A673 (cell line): ENCODE data around the gene KCNIP3. TPM values are rescaled to one million over a fixed set of nuclear protein-coding genes. Genes with fewer than 3 reads are reported as not detected.

ENCODE experiments used
- BruUV-seq: library from RNA; stranded (reverse); fragments of 400-500 nt; replicated peaks from 2 replicates; lab custom pipeline; 2021; lab: Mats Ljungman, UMichigan
- CTCF ChIA-PET: fragments of 300-600 bp; sonication (Branson Sonifier 250); formaldehyde crosslinking; loops from one replicate; lab custom pipeline; 2022; ENCODE audit warnings: antibody characterized with exemption; lab: Charles Lee
- POLR2A ChIA-PET: fragments of 300-600 bp; sonication (Branson Sonifier 250); formaldehyde crosslinking; loops from one replicate; lab custom pipeline; 2022; ENCODE audit warnings: antibody characterized with exemption; ENCODE audit not compliant: low non-redundant PET; lab: Charles Lee
- DNase-seq: peaks from one replicate; pipeline ENCODE4 v3.0.0-alpha.2; 2015; ENCODE audit warnings: low spot score
- H3K27ac ChIP-seq: fragments of 200-600 bp; sonication (generic); 2 replicates; pipeline ENCODE4 v1.5.1; 2016; ENCODE audit warnings: mixed run types, low read depth, mild to moderate bottlenecking, mixed read lengths, antibody characterized with exemption, low read length; ENCODE audit not compliant: poor library complexity, severe bottlenecking
- H3K27me3 ChIP-seq: fragments of 200-600 bp; sonication (generic); replicated peaks from 2 replicates; pipeline ENCODE4 v1.6.1; 2017; ENCODE audit warnings: mixed run types, low read depth, mild to moderate bottlenecking, mixed read lengths, antibody characterized with exemption, low read length; ENCODE audit not compliant: insufficient read depth, poor library complexity
- H3K36me3 ChIP-seq: fragments of 200-600 bp; sonication (generic); 2 replicates; pipeline ENCODE4 v1.6.1; 2016; ENCODE audit warnings: mixed run types, mild to moderate bottlenecking, mixed read lengths, antibody characterized with exemption, low read length; ENCODE audit not compliant: insufficient read depth, poor library complexity, severe bottlenecking
- H3K4me1 ChIP-seq: fragments of 200-600 bp; sonication (generic); 2 replicates; pipeline ENCODE4 v1.6.1; 2017; ENCODE audit warnings: mixed run types, mild to moderate bottlenecking, mixed read lengths, antibody characterized with exemption, low read length; ENCODE audit not compliant: insufficient read depth, poor library complexity, severe bottlenecking
- H3K4me3 ChIP-seq: fragments of 200-600 bp; sonication (generic); 2 replicates; pipeline ENCODE4 v1.5.1; 2016; ENCODE audit warnings: low read depth, mixed run types, mild to moderate bottlenecking, mixed read lengths, low read length; ENCODE audit not compliant: poor library complexity, severe bottlenecking
- H3K9me3 ChIP-seq: fragments of 200-600 bp; sonication (generic); 2 replicates; pipeline ENCODE4 v1.6.1; 2016; ENCODE audit warnings: mixed run types, low read depth, mild to moderate bottlenecking, mixed read lengths, antibody characterized with exemption, low read length; ENCODE audit not compliant: poor library complexity, severe bottlenecking
- CTCF ChIP-seq: fragments of 300-800, 200-600 bp; sonication (generic); conservative IDR thresholded peaks from 2 replicates; pipeline ENCODE4 v1.5.1; 2017; ENCODE audit warnings: low read depth, mild to moderate bottlenecking, antibody characterized with exemption, low read length, moderate library complexity, mixed read lengths
- EZH2 ChIP-seq: fragments of 200-600 bp; sonication (generic); IDR thresholded peaks from 2 replicates; pipeline ENCODE4 v1.6.1; 2017; ENCODE audit warnings: borderline replicate concordance, low read depth, mild to moderate bottlenecking, mixed read lengths, antibody characterized with exemption, low read length; ENCODE audit not compliant: poor library complexity, severe bottlenecking
- intact Hi-C: fragments of 100-400 bp; cut with micrococcal nuclease; formaldehyde crosslinking; loops from one replicate; pipeline ENCODE4 v1.10.0; 2022; ENCODE audit not compliant: unreplicated experiment
- total RNA-seq: library from RNA; stranded (reverse); gene quantifications from 2 replicates; pipeline ENCODE4 v1.2.3, GENCODE V29; 2021

Gene KCNIP3
- total RNA-seq, 1 experiment from 2014 or later = 0.45 TPM

GRCh38 chr2:95343429-95344214 lies 46.5 kb downstream of the KCNIP3 start:
- no TSS peak for BruUV-seq
- no peak overlapping the region for H3K4me3 ChIP-seq

GRCh38 chr2:95344215-95344583 lies 47.1 kb downstream of the KCNIP3 start:
- intact Hi-C loops = no loop called here

More at GRCh38 chr2:95343429-95344214, 46.5 kb downstream of the KCNIP3 start:
- ChIA-PET CTCF (no interaction called here), POLR2A (no interaction called here)
- Histone ChIP-seq H3K36me3 (no peaks in the 10 kb centered on the region), H3K27me3 (peaks cover 39% of the 10 kb centered on the region), H3K4me1 (peaks cover 10% of the 10 kb centered on the region), H3K9me3 (no peaks in the 10 kb centered on the region), H3K27ac (no peak overlapping the region)
- intact Hi-C loops = no loop called here
- no peak for DNase-seq
- TF ChIP-seq CTCF (no peak), EZH2 (no peak)

GRCh38 chr2:95344656-95345055 lies 47.5 kb downstream of the KCNIP3 start:
- Histone ChIP-seq H3K4me1 (peaks cover 10% of the 10 kb centered on the region), H3K27me3 (peaks cover 41% of the 10 kb centered on the region), H3K27ac (no peak overlapping the region), H3K9me3 (no peaks in the 10 kb centered on the region), H3K4me3 (no peak overlapping the region), H3K36me3 (no peaks in the 10 kb centered on the region)
- no TSS peak for BruUV-seq
- no peak for DNase-seq
- no peak for TF ChIP-seq EZH2
- ChIA-PET POLR2A (no interaction called here), CTCF (interaction anchor here (1.5 kb wide), 1 partner anchor 45 kb away, joined by 5 read pairs; no protein-coding TSS in a partner anchor)
- intact Hi-C loops = no loop called here

More at GRCh38 chr2:95344215-95344583, 47.1 kb downstream of the KCNIP3 start:
- TF ChIP-seq CTCF (no peak), EZH2 (no peak)
- H3K4me1 ChIP-seq = peaks cover 10% of the 10 kb centered on the region
- no peaks in the 10 kb centered on the region for H3K9me3 ChIP-seq
- H3K36me3 ChIP-seq = no peaks in the 10 kb centered on the region
- no peak overlapping the region for H3K27ac ChIP-seq
- H3K27me3 ChIP-seq = peaks cover 41% of the 10 kb centered on the region
- BruUV-seq = no TSS peak
- ChIA-PET CTCF (no interaction called here), POLR2A (no interaction called here)
- DNase-seq = no peak
- no peak overlapping the region for H3K4me3 ChIP-seq
